ENCODE measurements around the gene DOK6.
"Not testable (repeated sequence)": the region's sequence is repeated elsewhere in the genome, so short reads cannot be mapped to it uniquely, and the experiment has no call there.

The DOK6 gene

GRCh38 chr18:69400253-69400975 is at the start of gene DOK6:
Gene DOK6 (plus strand): TSS chr18:69400888.
- DNase-seq = peak; percentile 93

- DNase-seq = no peak
Measured at GRCh38 chr18:69353023-69353422, 47.7 kb upstream of the DOK6 start.

- DNase-seq = no peak
Measured at GRCh38 chr18:69357590-69357989, 43.1 kb upstream of the DOK6 start.

- peak; percentile 25 for DNase-seq
Measured at GRCh38 chr18:69358212-69358895, 42.3 kb upstream of the DOK6 start.

GRCh38 chr18:69359768-69360167 is 40.9 kb upstream of the DOK6 start:
- DNase-seq = not testable (repeated sequence)

GRCh38 chr18:69364930-69365329 is 35.8 kb upstream of the DOK6 start:
- no peak for DNase-seq

GRCh38 chr18:69365658-69366057 is 35.0 kb upstream of the DOK6 start:
- no peak for DNase-seq

- DNase-seq = no peak
Measured at GRCh38 chr18:69367104-69367503, 33.6 kb upstream of the DOK6 start.

- DNase-seq = no peak
Measured at GRCh38 chr18:69371729-69372128, 29.0 kb upstream of the DOK6 start.

GRCh38 chr18:69380324-69380723 is 20.4 kb upstream of the DOK6 start:
- DNase-seq = no peak

GRCh38 chr18:69383186-69383585 is 17.5 kb upstream of the DOK6 start:
- DNase-seq = no peak

GRCh38 chr18:69387186-69387585 is 13.5 kb upstream of the DOK6 start:
- DNase-seq = peak; percentile 79

- DNase-seq = no peak
Measured at GRCh38 chr18:69388222-69388621, 12.5 kb upstream of the DOK6 start.

- no peak for DNase-seq
Measured at GRCh38 chr18:69397096-69397495, 3.6 kb upstream of the DOK6 start.

- peak; percentile 17 for DNase-seq
Measured at GRCh38 chr18:69399253-69399652, 1.4 kb upstream of the DOK6 start.

GRCh38 chr18:69400976-69401225 is 213 bp downstream of the DOK6 start:
- peak; percentile 67 for DNase-seq

- peak; percentile 44 for DNase-seq
Measured at GRCh38 chr18:69401226-69401971, 711 bp downstream of the DOK6 start.

GRCh38 chr18:69401972-69402532 is 1.4 kb downstream of the DOK6 start:
- DNase-seq = no peak

- no peak for DNase-seq
Measured at GRCh38 chr18:69402533-69402989, 1.9 kb downstream of the DOK6 start.

GRCh38 chr18:69408522-69408921 is 7.8 kb downstream of the DOK6 start:
- no peak for DNase-seq

GRCh38 chr18:69411199-69411598 is 10.5 kb downstream of the DOK6 start:
- DNase-seq = no peak

- DNase-seq = no peak
Measured at GRCh38 chr18:69414184-69414583, 13.5 kb downstream of the DOK6 start.

GRCh38 chr18:69432847-69433246 is 32.2 kb downstream of the DOK6 start:
- no peak for DNase-seq

GRCh38 chr18:69435000-69435399 is 34.3 kb downstream of the DOK6 start:
- DNase-seq = no peak

Data from NCI-H146 (cell line).